ENCODE results near the gene NTM.

- no peak for TF ChIP-seq CTCF (IDR thresholded peaks at IDR 0.05; ENCODE audit: extremely low read depth in 1 of 2, insufficient read depth in 1 of 2, low read depth in 1 of 2, low read length in 2 of 2)
- no peak for TF ChIP-seq EZH2 (IDR thresholded peaks at IDR 0.05; ENCODE audit: borderline replicate concordance, low read depth, low read length, severe bottlenecking)
- TF ChIP-seq POLR2AphosphoS5 (IDR thresholded peaks at IDR 0.05; ENCODE audit: insufficient read depth, low read depth, low read length), result no peak
- no peak for TF ChIP-seq POLR2A (IDR thresholded peaks at IDR 0.05; ENCODE audit: low read depth, low read length)
- TF ChIP-seq JUN (IDR thresholded peaks at IDR 0.05; ENCODE audit: borderline replicate concordance, insufficient read depth, insufficient read length, low read depth), result no peak
- TF ChIP-seq FOS (IDR thresholded peaks at IDR 0.05; ENCODE audit: borderline replicate concordance, insufficient read depth, low read length), result no peak
- no peak for TF ChIP-seq MAX (IDR thresholded peaks at IDR 0.05; ENCODE audit: insufficient read depth, insufficient read length)
These were observed 58.4 kb downstream of the NTM start for GRCh38 chr11:131428853-131429252.

Data from endothelial cell of umbilical vein (primary cell).